Prostate gland (tissue), 2 donors: ENCODE data around the gene AAMDC. TPM values are rescaled to one million over a fixed set of nuclear protein-coding genes. Genes with fewer than 3 reads are reported as not detected.
A peak's percentile ranks its signal among the peaks of the same experiment; 100 is the strongest.
"Not testable (repeated sequence)": the region's sequence is repeated elsewhere in the genome, so short reads cannot be mapped to it uniquely, and the experiment has no call there.

Source experiments
- DNase-seq: peaks from one replicate; pipeline ENCODE4 v3.0.0-alpha.2; 2019; ENCODE audit warnings: low spot score
- H3K27ac ChIP-seq, 2 donors: fragments of 200-600 bp; sonication (generic); 2 replicates each; pipeline ENCODE4 v1.5.1; 2017 to 2019
- H3K27me3 ChIP-seq: fragments of 200-600 bp; sonication (generic); replicated peaks from 2 replicates; pipeline ENCODE4 v1.5.1; 2019; ENCODE audit not compliant: insufficient read depth
- H3K36me3 ChIP-seq, 2 donors: fragments of 200-600 bp; sonication (generic); 1 replicate in 1 of 2; 2 replicates in 1 of 2; pipeline versions ENCODE4 v1.5.1 to v1.8.1; 2017 to 2019
- H3K4me1 ChIP-seq: fragments of 200-600 bp; sonication (generic); replicated peaks from 2 replicates; pipeline ENCODE4 v1.5.1; 2019
- H3K4me3 ChIP-seq, 2 donors: fragments of 200-600 bp; sonication (generic); 2 replicates each; pipeline ENCODE4 v1.5.1; 2017 to 2019
- H3K9me3 ChIP-seq: fragments of 200-600 bp; sonication (generic); 2 replicates; pipeline ENCODE4 v1.5.1; 2017
- POLR2A ChIP-seq: fragments of 450-650 bp; IDR thresholded peaks from one replicate; pipeline ENCODE4 v1.6.1; 2016; ENCODE audit warnings: antibody characterized with exemption, mild to moderate bottlenecking
- POLR2AphosphoS5 ChIP-seq: sonication (generic); formaldehyde crosslinking; IDR thresholded peaks from one replicate; pipeline ENCODE4 v1.6.1; 2017; ENCODE audit warnings: antibody characterized with exemption
- WGBS: methylation state at CpG from one replicate; pipeline ENCODE4 v1.1.5; 2018; 5-methylcytosine and 5-hydroxymethylcytosine counted together
- intact Hi-C: fragments of 100-400 bp; cut with DNase I; formaldehyde crosslinking; loops from one replicate; pipeline ENCODE4 v1.14.2; 2022
- total RNA-seq, 2 donors: library from RNA; depleted of rRNA; stranded (reverse); fragments of >200 nt; gene quantifications; one replicate each; pipeline ENCODE4 v1.1.0, GENCODE V29; 2016
- TF ChIP-seq, protein P1 (sequence below), 4 experiments: fragments of 200-600 bp in 2 of 4; fragments of 450-650 bp in 2 of 4; sonication (generic) in 2 of 4; IDR thresholded peaks; 1 replicate in 3 of 4; 2 replicates in 1 of 4; pipeline ENCODE4 v1.5.1; 2016 to 2019; ENCODE audit warnings: antibody characterized with exemption in 4 of 4, mild to moderate bottlenecking in 2 of 4, moderate library complexity in 2 of 4

Gene AAMDC
- total RNA-seq, 2 donors from 2014 or later, result 27.0 to 27.5 TPM

DNA sequence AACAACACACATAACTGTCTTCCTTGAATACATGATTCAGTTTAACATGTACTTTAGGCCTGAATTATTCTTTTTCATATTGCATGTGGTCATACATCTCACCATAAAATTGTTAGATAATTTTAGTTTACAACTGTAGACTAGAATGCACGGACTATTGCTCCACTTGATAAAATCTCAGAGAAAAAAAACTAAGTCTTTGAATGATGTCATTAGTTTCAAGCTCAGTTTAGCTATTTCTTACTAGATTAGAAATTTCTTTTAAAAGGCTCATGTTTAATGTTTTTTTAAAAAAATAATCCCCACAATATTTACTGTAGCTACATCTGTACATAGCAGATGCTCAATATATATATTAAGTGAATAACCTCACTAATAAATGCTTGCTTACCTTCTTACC, 5.5 kb upstream of the AAMDC start:
- intact Hi-C loops, result no loop called here
- Histone ChIP-seq H3K27ac (no peak overlapping the region), H3K4me1 (peaks cover 5% of the 10 kb centered on the region), H3K36me3 (no peaks in the 10 kb centered on the region), H3K9me3 (no peaks in the 10 kb centered on the region), H3K4me3 (no peak overlapping the region), H3K27me3 (no peaks in the 10 kb centered on the region)
- WGBS, result 67% methylated on average over 1 of the region's 1 CpG
- TF ChIP-seq, protein P1, sequence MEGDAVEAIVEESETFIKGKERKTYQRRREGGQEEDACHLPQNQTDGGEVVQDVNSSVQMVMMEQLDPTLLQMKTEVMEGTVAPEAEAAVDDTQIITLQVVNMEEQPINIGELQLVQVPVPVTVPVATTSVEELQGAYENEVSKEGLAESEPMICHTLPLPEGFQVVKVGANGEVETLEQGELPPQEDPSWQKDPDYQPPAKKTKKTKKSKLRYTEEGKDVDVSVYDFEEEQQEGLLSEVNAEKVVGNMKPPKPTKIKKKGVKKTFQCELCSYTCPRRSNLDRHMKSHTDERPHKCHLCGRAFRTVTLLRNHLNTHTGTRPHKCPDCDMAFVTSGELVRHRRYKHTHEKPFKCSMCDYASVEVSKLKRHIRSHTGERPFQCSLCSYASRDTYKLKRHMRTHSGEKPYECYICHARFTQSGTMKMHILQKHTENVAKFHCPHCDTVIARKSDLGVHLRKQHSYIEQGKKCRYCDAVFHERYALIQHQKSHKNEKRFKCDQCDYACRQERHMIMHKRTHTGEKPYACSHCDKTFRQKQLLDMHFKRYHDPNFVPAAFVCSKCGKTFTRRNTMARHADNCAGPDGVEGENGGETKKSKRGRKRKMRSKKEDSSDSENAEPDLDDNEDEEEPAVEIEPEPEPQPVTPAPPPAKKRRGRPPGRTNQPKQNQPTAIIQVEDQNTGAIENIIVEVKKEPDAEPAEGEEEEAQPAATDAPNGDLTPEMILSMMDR (IDR thresholded peaks at IDR 0.05), result no peak
- TF ChIP-seq POLR2AphosphoS5 (no peak), POLR2A (no peak)
- no peak for DNase-seq

DNA sequence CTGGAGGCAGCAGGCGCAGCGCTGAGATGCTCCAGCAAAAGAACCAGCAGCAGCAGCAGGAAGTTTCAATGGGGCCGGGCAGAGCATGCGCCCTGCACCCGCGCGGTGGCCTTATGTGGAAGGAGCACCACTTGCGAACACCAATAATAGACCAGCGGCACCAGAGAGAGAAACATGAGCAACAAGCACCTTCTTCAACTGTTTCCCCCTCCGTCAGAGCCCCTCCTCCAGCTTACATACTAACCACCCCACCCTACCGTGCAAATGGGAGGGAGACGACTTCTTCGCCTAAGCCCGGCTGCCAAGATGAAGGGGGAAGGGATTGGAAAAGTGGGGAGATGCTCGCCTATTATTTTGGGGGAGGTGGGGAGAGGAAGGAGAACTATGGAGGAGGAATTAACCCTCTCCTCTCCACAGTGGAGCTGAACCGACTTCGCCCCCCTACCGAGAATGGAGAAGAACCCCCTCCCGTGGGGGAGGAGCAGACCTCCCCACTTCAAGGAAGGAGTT, 1.5 kb upstream of the AAMDC start:
- TF ChIP-seq POLR2AphosphoS5 (peak; percentile 92), POLR2A (peak; percentile 80)
- TF ChIP-seq, protein P1 (IDR thresholded peaks at IDR 0.05), result peak in 2 of 4 experiments; percentile 37 to 50
- intact Hi-C loops, result no loop called here
- under 1% methylated on average over 19 of the region's 19 CpGs for WGBS

DNA sequence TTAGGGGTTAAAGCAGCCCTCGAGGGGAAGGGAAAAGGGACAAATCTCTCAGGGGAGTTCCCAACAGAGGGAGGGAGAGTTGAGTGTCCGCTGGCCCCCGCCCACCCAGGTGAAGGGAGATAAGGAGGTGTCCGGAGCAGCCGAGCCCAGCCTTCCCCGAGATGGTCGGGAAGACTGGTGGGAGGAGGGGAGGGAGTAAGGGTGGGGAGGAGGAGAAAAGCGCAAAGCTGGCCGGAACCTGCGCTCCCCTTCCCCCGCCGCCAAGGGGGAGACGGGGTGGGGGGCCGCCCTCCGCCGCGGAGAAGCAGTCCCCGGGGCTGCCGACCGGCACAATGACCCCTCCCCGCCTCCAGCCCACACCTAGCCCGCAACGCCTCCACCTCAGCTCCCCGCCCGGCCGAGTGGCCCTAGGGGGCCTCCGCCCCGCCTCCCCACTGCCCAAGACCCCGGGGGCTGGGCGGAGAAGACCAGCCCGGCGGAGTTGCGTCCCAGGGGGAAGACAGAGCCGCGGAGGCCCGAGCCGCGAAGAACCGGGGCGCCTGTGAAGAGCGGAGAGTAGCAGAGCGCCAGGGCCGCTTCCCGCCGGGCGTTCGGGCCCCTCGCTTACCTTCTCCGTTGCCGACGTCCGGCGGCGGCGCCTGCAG, 901 bp upstream of the AAMDC start:
- intact Hi-C loops, result loop anchor here (5.0 to 10.0 kb wide), 2 partner anchors 227 to 755 kb away; partner anchors contain the start of gene NARS2
- Histone ChIP-seq H3K4me1 (peaks cover 5% of the 10 kb centered on the region), H3K27ac (peak overlapping the region; percentile 96 to 97), H3K36me3 (no peaks in the 10 kb centered on the region), H3K27me3 (no peaks in the 10 kb centered on the region), H3K4me3 (peak overlapping the region; percentile 95 to 99), H3K9me3 (no peaks in the 10 kb centered on the region)
- DNase-seq, result peak; percentile 26
- WGBS, result 0% methylated on average over 31 of the region's 55 CpGs
- TF ChIP-seq, protein P1 (IDR thresholded peaks at IDR 0.05), result no peak
- no peak for TF ChIP-seq POLR2AphosphoS5
- TF ChIP-seq POLR2A, result no peak

More for the DNA sequence above, 1.5 kb upstream of the AAMDC start:
- peak; percentile 89 for DNase-seq
- Histone ChIP-seq H3K9me3 (no peaks in the 10 kb centered on the region), H3K27me3 (no peaks in the 10 kb centered on the region), H3K27ac (peak overlapping the region; percentile 96 to 97), H3K4me3 (peak overlapping the region; percentile 95 to 99), H3K4me1 (peaks cover 5% of the 10 kb centered on the region), H3K36me3 (no peaks in the 10 kb centered on the region)

DNA sequence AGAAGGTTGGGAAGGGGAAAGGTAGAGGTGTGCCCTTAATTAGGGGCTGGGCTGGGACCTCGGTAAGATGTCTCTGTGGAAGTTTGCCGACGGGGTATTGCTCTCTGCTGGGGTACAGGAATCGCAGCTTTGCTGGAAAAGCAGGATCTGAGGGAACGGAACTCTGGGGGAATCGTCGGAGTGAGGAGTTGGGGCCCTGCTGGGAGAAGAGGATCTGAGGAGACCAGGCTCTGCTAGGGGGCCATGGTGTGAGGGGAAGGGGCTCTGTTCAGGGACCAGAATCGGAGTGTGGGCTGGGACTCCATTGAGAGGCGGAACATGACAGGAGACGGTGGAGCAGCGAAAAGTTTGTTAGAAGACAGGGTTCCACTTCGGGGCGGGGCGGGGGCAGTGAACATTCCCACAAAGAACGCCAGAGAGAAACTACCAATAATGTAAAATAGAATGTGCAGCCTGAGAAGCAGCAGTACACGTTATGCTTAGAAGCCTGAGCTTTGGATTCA, 456 bp downstream of the AAMDC start:
- Histone ChIP-seq H3K36me3 (no peaks in the 10 kb centered on the region), H3K9me3 (no peaks in the 10 kb centered on the region), H3K4me3 (peak overlapping the region; percentile 95 to 99), H3K27me3 (no peaks in the 10 kb centered on the region), H3K27ac (peak overlapping the region; percentile 96 to 97), H3K4me1 (peaks cover 5% of the 10 kb centered on the region)
- intact Hi-C loops, result loop anchor here (1.0 to 10.0 kb wide), 3 partner anchors 173 to 753 kb away; partner anchors contain the start of genes INTS4 and NARS2
- DNase-seq, result peak; percentile 25
- 2% methylated on average over 16 of the region's 16 CpGs for WGBS
- TF ChIP-seq POLR2AphosphoS5 (no peak), POLR2A (no peak)
- TF ChIP-seq, protein P1 (IDR thresholded peaks at IDR 0.05), result no peak

DNA sequence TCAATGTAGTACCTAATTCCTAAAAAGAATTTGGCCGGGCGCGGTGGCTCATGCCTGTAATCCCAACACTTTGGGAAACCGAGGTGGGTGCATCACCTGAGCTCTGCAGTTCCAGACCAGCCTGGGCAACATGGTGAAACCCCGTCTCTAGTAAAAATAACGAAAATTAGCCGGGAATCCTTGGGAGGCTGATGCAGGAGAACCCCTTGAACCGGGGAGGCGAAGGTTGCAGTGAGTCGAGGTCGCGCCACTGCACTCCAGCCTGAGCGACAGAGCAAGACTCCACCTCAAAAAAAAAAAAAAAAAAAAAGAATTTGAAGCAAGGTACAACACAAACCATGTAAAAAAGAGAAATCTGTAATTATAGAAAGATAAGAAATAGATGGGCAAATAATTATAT, 1.2 kb downstream of the AAMDC start:
- H3K9me3 ChIP-seq, H3K36me3 ChIP-seq, DNase-seq, H3K27ac ChIP-seq, H3K4me1 ChIP-seq, H3K27me3 ChIP-seq: not testable (repeated sequence)
- intact Hi-C loops, result loop anchor here (5.0 to 10.0 kb wide), 2 partner anchors 225 to 753 kb away; partner anchors contain the start of gene NARS2
- 64% methylated on average over 13 of the region's 13 CpGs for WGBS
- H3K4me3 ChIP-seq, result peak overlapping the region; percentile 95 to 99
